Mucosa of stomach (tissue), 1 donor: Measurements from ENCODE around the gene ENTPD8.

Source experiments
- H3K27me3 ChIP-seq: one replicate; pipeline ENCODE4 v1.7.0; 2013; ENCODE audit warnings: mild to moderate bottlenecking, low read length; ENCODE audit not compliant: control insufficient read depth, insufficient read depth
- H3K36me3 ChIP-seq: one replicate; pipeline ENCODE4 v1.7.0; 2013; ENCODE audit warnings: low read length; ENCODE audit not compliant: control insufficient read depth, insufficient read depth
- H3K4me1 ChIP-seq: one replicate; pipeline ENCODE4 v1.7.0; 2013; ENCODE audit warnings: mild to moderate bottlenecking, low read length; ENCODE audit not compliant: control insufficient read depth, insufficient read depth
- H3K4me3 ChIP-seq: one replicate; pipeline ENCODE4 v1.7.0; 2013; ENCODE audit warnings: low read length
- H3K9ac ChIP-seq: one replicate; pipeline ENCODE4 v1.7.0; 2013; ENCODE audit warnings: mild to moderate bottlenecking, low read length, moderate library complexity
- H3K9me3 ChIP-seq: one replicate; pipeline ENCODE4 v1.7.0; 2013; ENCODE audit warnings: mild to moderate bottlenecking, low read length, moderate library complexity; ENCODE audit not compliant: control insufficient read depth
- donor health status: Pancreatic carcinoma.

Gene ENTPD8

DNA sequence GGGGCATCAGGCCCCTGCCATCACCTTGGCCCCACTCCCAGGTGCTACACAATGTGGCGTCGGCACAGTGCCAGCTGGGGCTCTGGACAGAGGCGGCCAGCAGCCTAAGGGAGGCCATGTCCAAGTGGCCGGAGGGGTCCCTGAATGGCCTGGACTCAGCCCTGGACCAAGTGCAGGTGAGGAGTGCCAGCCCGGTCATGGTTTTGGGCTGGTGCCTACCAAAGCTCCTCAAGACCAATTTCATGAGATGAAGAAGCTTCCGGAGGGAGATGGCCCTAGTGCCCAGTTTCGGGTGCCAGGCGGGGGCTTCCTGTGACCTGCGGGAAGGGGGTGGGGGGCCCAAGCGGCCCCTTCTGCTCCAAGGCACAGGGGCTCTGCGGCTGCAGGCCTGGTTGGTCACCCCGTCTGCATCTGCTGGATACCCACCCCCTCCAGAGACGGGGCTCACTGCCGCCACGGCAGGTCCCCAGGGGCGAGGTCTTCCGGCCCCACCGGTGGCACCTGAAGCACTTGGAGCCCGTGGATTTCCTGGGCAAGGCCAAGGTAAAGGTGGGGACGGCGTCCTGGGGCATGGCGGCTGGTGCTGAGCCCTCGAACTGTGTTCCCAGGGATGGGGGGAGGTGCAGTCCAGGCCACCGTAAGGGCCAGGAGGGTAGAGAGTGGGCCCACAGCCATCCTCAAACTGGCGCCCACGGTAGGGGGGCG lies 12.2 kb downstream of the ENTPD8 start:
- Histone ChIP-seq H3K4me1 (peaks cover 22% of the 10 kb centered on the region), H3K9ac (no peak overlapping the region), H3K27me3 (no peaks in the 10 kb centered on the region), H3K36me3 (no peaks in the 10 kb centered on the region), H3K9me3 (no peaks in the 10 kb centered on the region), H3K4me3 (no peak overlapping the region)

DNA sequence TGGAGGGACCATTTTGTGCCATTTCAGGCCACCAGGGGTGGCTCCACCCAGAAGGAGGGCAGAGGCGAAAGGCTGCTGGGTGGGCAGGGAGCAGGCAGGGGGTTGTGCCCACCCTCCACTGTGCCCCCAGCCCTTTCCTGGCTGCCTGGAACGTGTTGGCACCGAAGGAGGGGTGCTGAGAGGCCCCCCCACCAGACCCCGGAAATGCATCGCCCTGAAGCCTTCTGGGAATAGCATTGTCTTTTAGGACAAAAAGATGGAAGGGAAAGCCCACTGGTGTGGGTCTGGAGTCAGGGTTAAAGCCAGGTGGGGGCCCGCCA lies 12.9 kb downstream of the ENTPD8 start:
- H3K9ac ChIP-seq, result no peak overlapping the region
- H3K27me3 ChIP-seq, result no peaks in the 10 kb centered on the region
- no peaks in the 10 kb centered on the region for H3K9me3 ChIP-seq
- H3K4me1 ChIP-seq, result peaks cover 24% of the 10 kb centered on the region
- H3K4me3 ChIP-seq, result no peak overlapping the region
- no peaks in the 10 kb centered on the region for H3K36me3 ChIP-seq

DNA sequence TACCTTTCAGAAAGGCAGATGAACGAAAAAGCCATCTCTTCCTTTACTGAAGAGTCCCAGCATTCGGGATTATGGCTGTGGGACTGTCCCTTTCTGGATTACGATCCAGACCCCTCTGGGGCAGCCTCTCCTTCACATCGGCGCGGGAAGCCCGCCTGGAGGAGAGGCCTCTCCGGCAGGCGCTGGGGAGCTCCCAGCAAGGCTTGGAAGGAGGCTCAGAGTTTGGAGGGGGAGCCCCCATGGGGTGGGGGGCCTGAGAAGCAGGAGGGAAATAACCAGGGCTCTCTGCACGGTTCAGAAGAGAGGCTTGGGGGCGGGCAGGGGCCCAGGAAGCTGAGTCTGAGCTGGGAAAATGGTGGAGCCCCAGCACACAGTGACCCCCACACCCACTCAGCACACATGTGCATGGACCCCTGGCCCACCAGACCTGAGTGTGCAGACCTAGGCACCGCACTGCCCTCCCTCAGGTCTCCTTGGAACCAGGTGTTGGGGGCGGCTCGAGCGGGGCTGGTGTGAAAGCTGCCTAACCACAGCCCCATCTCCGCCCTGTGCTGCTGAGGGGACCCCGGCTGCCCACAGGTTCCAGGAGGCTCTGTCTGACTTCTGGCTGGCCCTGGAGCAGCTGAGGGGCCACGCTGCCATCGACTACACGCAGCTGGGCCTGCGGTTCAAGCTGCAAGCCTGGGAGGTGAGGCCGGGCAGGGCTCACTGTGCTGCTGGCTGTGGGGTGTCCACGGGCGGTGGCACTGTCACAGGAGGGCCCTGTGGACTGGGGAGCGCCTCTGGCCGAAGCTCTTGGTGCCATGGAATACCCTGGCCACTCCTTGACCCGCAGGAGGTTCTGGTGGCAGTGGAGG lies 13.5 kb downstream of the ENTPD8 start:
- Histone ChIP-seq H3K36me3 (no peaks in the 10 kb centered on the region), H3K27me3 (no peaks in the 10 kb centered on the region), H3K9ac (no peak overlapping the region), H3K9me3 (no peaks in the 10 kb centered on the region), H3K4me3 (no peak overlapping the region), H3K4me1 (peaks cover 24% of the 10 kb centered on the region)

DNA sequence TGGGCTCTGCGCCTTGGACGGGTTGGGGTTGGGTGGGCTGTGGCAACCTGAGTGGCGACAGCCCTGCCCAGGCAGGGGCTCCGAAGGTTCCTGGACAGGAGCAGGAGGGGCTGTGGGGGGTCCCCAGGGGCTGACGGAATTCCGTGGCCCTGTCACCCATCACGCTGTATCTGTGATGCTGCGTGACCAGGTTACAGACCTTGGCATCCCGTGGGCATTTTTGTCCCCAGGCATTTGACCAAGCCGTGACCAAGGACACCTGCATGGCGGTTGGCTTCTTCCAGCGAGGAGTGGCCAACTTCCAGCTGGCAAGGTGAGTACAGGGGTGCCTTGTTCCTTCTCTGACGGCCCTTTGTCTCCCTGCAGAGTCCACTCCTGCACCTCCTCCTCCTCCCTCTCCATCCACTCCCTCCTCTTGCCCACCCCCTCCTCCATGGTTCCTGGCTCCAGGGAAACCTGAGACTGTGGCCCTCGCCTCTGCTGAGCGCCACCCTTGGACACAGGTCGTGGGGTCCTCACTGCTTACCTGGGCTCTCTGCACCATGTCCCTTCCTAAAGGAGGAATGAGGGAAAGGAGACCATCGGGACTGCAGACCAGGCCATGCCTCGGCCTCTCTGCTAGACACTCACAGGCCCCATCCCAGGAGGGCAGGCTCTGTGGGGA lies 15.0 kb downstream of the ENTPD8 start:
- H3K9ac ChIP-seq, result no peak overlapping the region
- H3K27me3 ChIP-seq, result no peaks in the 10 kb centered on the region
- no peaks in the 10 kb centered on the region for H3K9me3 ChIP-seq
- no peak overlapping the region for H3K4me3 ChIP-seq
- no peaks in the 10 kb centered on the region for H3K36me3 ChIP-seq
- H3K4me1 ChIP-seq, result peaks cover 30% of the 10 kb centered on the region

DNA sequence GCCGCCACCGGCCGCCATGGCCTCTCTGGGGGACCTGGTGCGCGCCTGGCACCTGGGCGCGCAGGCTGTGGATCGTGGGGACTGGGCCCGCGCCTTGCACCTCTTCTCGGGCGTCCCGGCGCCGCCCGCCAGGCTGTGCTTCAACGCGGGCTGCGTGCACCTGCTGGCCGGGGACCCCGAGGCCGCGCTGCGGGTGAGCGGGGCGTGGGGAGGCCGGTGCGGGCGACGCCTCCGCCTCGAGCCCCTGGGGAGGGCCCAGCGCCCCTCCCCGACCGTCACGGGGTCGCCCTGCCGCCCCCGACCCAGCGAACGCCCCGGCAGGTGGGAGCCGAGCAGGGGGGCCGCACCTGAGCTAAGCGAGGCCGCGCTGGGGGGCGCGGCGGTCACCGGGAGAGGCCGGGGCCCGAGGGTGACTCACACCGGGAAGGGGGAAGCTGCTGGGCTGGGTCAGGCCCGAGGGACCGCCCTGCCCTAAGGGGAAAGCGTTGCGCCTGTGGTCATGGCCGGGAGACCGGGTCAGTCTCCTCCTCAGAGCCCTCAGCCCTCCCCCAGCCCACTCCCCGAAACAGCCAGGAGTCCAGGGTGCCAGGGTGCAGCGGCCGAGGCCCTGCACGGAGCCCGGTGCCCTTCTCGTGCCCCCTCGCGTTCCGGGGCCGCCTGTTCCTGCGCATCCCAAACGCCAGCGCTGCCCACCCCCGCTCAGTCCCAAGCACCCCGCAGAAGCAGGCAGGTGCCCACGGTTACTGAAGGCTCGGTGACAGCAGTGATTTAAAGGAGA lies 17.5 kb downstream of the ENTPD8 start:
- H3K9me3 ChIP-seq, result no peaks in the 10 kb centered on the region
- H3K36me3 ChIP-seq, result no peaks in the 10 kb centered on the region
- peak overlapping the region; percentile 88 for H3K9ac ChIP-seq
- peak overlapping the region; percentile 90 for H3K4me3 ChIP-seq
- H3K4me1 ChIP-seq, result peaks cover 22% of the 10 kb centered on the region
- H3K27me3 ChIP-seq, result no peaks in the 10 kb centered on the region

DNA sequence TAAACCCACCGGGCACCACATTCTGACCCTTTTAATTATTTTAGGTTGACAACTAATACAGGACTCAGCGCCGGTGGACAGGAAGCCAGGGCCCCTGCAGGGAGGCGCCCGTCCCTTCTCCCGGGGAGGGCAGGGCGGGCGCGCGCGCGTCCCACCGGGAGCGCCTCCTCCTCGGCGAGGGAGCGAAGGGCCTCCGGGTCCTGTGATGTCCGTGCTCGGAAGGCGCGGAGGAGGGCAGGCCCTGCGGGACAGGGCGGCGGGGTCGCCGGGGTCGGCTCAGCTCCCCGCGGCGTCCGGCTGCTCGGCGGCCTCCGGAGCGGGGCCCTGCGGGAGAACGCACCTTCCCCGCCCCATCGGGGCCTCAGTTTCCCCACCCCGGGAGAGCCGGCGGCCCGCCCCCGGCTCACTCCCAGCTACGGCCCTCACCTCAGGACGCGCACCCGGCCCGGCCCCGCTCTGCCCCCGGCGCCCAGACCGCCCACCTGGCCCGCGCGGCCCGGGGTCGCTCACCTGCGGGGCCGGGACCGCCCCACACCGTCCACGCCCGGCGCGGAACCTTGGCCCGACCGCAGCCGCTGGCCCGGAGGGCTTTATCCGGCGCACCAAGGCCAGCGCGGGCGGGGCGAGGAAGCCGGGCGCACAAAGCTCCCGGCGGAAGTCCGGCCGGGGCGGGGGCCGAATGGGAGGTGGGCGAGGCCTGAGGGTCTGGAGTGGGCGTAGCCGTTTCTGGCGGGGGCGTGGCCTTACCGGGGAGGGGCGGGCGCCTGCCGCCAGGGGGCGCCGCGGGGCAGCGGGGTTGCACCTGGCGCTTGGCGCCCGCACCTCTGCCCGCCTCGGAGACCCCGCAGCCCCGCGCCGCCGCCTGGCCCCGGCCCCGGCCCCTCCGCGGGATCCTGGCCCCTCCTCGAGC lies 18.3 kb downstream of the ENTPD8 start, which contains the start of the genes EXD3 and NOXA1:
Gene EXD3 (minus strand): TSS at position 559 of the 910 bp plus-strand sequence. CDS start 27,805 bp downstream, outside the sequence.
Gene NOXA1 (plus strand): TSS at position 790 of the 910 bp plus-strand sequence. CDS start 137 bp downstream, outside the sequence.
- peak within 1 kb of the TSS; percentile 88 for H3K9ac ChIP-seq
- H3K4me1 ChIP-seq, result peaks cover 18% of the 10 kb centered on the region
- no peaks in the 10 kb centered on the region for H3K27me3 ChIP-seq
- no peaks in the 10 kb centered on the region for H3K36me3 ChIP-seq
- H3K4me3 ChIP-seq, result peak within 1 kb of the TSS; percentile 90
- no peaks in the 10 kb centered on the region for H3K9me3 ChIP-seq

DNA sequence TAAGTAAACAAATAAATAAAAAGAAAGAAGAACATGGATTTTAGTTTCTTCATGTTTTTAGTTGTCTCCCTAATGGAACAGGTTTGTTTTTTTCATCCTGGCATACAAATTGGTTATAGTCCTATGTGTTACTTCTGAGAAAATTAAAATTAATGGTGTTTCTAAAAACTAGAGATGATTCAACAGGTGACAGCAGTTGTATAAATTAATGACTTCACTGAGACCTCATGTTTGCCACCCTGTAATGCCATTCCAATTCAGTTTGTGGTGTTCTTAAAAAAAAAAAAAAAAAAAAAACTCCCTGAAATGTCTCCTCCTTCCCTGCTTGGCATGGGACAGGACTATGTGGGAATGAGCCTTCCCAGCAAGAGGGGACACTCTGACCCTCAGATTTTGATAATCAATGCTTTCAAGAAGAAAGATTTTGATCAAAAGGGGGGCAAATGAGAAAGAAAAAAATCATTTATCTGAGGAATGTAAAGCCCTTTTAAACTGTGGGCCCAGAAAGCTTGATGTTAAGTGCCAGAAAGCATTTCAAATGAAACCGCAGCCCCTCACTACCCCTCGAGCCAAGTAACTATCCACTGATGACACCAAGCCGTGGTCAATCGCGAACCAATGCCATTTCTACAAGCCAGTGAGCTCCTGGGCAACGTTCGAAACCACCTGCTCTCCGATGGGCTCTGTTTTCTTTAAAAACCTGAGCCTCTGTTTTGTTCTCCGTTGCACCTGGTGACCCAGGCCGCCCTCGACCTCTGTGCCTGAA lies 19.1 kb downstream of the ENTPD8 start:
- Histone ChIP-seq H3K27me3 (no peaks in the 10 kb centered on the region), H3K4me1 (peaks cover 18% of the 10 kb centered on the region), H3K9me3 (no peaks in the 10 kb centered on the region), H3K4me3 (peak overlapping the region; percentile 62), H3K36me3 (no peaks in the 10 kb centered on the region), H3K9ac (peak overlapping the region; percentile 88)

DNA sequence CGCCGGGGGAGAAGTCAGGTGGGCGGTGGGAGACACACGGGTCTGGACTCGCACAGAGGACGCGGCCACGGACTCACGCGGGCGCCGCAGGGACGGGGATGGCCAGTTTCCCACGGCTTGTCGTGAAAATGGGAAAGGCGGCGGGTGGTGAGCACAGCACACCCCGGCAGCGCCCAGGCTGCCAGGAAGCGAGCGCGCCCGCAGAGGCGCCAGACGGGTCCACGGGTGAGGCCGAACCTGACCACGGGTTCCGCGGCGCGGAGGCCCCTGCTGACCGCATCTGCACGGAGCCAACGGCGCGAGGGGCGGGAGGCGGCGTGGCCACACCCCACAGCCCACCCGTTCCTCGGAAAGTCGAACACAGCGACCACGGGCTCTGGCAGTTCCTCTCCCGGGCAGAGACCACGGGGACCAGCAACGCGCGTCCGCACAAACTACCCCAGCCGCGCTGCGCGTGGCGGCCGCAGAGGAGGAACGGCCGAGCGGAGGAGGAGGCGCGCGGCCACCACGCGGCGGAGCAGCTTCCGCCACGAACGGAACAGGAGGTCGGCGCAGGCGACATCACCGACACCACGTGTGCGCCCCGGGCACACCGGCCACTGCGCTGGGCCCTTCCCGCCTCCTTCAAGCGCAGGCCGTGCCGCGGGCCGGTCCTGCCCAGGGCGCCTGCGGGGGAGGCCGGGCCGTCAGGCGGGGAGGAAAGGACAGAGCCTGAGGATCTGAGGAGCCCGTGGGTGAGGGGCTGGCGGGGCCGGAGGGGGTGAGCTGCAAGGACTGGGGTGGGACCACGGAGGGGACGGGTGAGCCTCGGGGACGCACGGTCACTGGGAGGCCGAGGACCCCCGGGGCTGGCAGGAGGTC lies 23.8 kb downstream of the ENTPD8 start:
- H3K9ac ChIP-seq, result peak overlapping the region; percentile 22
- H3K27me3 ChIP-seq, result no peaks in the 10 kb centered on the region
- no peak overlapping the region for H3K4me3 ChIP-seq
- no peaks in the 10 kb centered on the region for H3K9me3 ChIP-seq
- peaks cover 24% of the 10 kb centered on the region for H3K4me1 ChIP-seq
- H3K36me3 ChIP-seq, result no peaks in the 10 kb centered on the region

DNA sequence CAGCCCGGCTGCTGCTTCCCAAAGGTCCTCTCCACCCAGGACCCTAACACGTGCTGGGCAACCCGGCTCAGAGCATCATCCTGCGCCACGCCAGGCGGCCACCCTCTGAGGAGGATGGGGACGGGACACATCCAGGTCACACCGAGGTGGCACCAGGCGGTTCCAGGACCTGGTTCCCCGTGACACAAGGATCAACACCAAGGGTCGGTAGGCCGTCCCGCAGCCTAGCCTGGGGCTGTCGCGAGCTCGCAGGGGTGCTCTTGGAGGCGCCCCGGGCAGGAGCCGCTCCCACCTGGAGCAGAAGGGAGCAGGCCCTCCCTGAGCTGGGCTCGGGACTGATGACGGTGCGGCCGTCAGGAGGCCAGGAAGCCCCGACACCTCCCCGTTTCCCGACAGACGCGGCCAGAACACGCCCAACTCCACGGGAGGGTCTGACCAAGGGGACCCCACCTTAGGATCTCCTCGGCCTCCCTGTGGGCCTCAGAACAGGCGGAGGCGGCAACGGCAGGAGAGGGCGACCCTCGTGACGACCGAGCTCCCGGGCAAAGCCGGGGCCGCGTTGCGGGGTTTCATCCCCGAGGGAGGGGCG lies 24.5 kb downstream of the ENTPD8 start:
- Histone ChIP-seq H3K4me1 (peaks cover 25% of the 10 kb centered on the region), H3K9me3 (no peaks in the 10 kb centered on the region), H3K9ac (no peak overlapping the region), H3K4me3 (no peak overlapping the region), H3K36me3 (no peaks in the 10 kb centered on the region), H3K27me3 (no peaks in the 10 kb centered on the region)
